GM18505 (cell line): ENCODE measurements around the gene FOXK2.
A peak's percentile ranks its signal among the peaks of the same experiment; 100 is the strongest.

ENCODE experiments used
- ATAC-seq: cut with Tn5 transposase; IDR thresholded peaks from one replicate; pipeline ENCODE4 v1.9.1; 2021; ENCODE audit not compliant: unreplicated experiment
- POLR2A ChIP-seq: IDR thresholded peaks from 4 replicates; pipeline ENCODE4 v1.6.1; 2011; ENCODE audit warnings: borderline replicate concordance; ENCODE audit not compliant: insufficient read depth, insufficient read length; ENCODE audit errors: extremely low read depth

FOXK2 gene

DNA sequence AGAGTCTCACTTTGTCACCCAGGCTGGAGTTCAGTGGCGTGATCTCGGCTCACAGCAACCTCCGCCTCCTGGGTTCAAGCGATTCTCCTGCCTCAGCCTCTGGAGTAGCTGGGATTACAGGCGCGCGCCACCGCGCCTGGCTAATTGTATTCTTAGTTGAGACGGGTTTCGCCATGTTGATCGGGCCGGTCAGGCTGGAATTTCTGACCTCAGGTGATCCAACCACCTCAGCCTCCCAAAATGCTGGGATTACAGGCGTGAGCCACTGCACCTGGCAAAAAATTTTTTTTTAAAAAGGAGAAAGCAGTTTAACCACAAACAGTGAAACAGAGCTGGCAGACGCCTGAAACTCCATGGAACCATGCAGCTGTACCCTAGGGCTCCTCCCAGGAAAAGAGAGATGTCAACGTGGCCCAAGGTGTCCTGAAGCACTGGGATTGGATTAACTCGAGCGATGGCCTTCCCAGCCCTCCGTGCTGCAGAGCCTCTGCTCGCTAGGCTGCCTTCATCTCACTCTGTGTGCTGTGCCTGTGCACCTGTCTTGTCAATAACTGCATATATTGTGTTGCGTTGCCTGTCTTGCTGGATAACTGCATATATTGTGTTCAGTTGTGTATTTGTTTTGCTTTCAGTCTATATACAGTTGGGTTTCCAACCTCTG is 29.6 kb upstream of the FOXK2 start:
- TF ChIP-seq POLR2A, result no peak
- ATAC-seq, result no peak

GRCh38 chr17:82490512-82491195 is 28.9 kb upstream of the FOXK2 start:
- ATAC-seq, result no peak
- TF ChIP-seq POLR2A, result no peak

- no peak for TF ChIP-seq POLR2A
- no peak for ATAC-seq
These were observed 28.4 kb upstream of the FOXK2 start for GRCh38 chr17:82491196-82491530.

DNA sequence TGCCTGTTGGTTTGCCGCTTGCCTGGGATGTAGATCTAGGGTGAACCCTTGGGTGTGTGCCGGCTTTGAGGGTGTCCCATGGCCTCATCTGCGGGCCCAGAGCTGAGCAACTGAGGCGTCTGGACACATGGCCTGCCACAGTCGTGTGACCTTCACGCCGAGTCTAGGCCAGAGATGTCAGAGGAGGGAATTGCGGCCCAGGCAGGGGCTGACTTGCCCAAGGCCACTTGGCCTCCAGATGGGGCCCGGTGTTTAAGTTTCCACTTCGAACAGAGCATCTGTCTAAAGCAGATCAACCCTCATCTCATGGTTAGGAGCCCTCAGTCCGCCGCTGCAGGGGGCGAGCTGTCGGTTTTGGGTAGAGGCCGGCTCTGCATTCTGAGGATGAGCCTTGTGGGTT is 28.0 kb upstream of the FOXK2 start:
- no peak for ATAC-seq
- TF ChIP-seq POLR2A, result no peak

- ATAC-seq, result no peak
- TF ChIP-seq POLR2A, result no peak
These were observed 26.8 kb upstream of the FOXK2 start for GRCh38 chr17:82492643-82493225.

DNA sequence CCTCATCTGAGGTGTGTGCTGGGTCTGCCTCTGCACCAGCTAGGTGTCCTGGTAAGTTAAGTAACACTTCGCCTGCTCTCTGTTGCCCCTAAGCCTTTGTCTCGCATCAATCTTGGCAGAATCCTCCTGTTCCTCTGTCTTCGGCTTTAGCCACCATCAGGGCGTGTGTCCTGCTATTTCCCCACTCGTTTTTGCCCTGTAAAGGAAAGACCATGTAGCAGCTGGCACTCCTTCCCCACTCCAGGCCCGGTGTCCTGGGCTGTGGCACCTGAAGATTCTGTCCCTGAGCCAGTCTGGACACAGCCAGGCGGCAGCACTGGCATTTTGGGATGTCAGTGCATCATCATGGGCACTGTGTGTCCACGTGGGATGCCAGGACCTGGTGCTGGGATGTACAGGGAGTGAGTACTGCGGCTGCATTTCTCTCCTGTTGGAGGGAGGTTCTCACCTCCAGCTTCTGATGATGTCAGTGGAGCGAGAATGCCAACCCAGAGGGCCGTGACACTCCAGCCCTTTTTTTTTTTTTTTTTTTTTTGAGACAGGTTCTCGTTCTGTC is 26.2 kb upstream of the FOXK2 start:
- ATAC-seq, result no peak
- no peak for TF ChIP-seq POLR2A

DNA sequence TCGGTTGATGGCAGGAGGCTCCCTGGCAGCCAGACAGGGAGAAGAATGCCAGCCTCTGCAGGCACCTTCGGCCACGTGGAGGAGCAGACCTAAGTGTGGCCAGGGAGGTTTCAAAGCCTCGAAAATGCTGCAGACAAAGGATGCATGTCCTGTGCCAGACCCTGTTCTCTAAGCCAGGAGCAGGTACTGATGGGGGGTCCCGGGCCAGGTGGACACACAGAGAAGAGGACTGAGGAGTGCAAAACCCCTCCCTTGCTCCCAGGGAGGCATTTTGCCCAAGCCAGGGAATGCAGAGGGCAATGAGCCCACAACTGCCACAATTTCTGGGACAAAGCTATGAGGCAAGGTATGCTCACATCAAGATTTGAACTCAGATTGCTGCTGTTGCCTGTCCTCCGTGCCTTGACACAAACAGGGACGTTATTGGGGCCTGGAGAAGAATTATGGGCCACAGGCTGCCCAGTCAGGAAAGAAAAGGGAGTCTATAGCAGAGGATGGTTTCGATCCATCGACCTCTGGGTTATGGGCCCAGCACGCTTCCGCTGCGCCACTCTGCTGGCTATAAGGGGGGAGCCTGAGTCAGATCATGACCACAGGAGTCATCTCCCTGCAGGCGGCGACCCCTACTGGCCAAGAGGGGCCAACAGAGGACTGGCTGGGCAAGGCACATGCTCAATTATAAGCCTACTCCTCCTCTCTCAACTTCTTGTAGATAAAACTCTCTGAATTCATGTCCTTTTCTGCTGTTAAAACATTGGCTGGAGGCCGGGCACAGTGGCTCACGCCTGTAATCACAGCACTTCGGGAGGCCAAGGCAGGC is 25.1 kb upstream of the FOXK2 start:
- ATAC-seq, result peak; percentile 51
- TF ChIP-seq POLR2A, result no peak

GRCh38 chr17:82495844-82496528 is 23.5 kb upstream of the FOXK2 start:
- no peak for ATAC-seq

DNA sequence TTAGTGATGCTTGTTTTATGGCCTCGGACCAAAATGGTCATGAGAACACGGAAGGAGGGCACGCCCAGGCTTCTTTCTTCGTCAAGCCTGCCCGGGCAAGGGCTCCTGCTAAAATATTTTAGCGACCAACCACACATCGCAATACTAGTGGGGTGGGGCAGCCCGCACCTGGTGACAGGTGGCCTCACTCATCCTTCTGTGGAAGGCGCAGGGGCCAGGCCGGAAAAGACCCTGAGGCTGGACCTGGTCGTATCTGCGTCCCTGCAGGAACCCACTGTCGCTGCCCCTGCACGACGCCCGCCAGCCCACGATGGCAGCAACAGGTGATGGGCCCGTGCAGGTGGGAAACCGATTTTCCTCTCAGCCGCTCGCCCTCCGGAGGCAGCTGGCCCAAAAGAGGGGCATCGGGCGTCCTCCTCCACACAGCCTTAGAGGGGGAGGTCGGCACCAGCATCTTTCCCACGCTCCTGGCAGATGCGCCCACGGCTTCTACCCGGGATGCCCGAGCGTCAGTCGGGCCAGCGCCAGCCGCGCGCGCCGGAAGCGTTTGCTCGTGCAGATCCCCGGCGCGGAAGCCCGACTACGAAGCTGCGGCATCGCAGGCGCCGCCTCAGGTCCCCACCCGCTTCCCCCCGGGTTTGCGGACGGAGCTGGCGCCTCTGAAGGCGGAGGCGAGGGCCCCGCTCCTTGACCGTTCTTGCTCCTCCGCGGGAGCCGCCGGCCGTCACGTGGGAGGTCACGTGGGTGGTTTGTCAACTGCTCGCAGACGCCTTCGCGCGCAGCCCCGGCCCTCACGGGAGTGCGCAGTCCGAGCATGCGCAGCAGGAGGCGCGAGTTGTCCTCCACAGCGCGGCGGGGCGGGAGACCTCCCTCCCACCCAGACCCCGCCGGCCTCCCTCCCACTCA is 22.8 kb upstream of the FOXK2 start:
- peak; percentile 71 for TF ChIP-seq POLR2A
- peak; percentile 59 for ATAC-seq

More at GRCh38 chr17:82495844-82496528, 23.5 kb upstream of the FOXK2 start:
- no peak for TF ChIP-seq POLR2A

- TF ChIP-seq POLR2A, result no peak
- ATAC-seq, result peak; percentile 10
These were observed 21.8 kb upstream of the FOXK2 start for GRCh38 chr17:82497483-82498405.

DNA sequence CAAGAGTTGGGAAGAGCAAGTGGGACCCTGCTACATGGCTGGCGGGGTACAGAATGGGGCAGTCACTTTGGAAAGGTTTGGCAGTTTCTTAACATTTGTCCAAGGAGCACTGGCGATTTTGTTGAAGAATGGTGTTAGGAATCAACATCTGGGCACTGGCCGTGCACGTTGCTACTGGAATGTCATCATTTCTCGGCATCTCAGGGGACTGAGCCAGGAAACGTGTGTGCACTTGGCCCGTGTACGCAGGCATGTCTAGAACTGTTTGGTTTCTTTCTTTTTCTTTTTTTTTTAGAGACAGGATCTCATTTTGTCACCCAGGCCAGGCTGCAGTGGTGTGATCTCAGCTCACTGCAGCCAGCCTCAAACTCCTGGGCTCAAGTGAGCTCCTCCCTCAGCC is 17.3 kb upstream of the FOXK2 start:
- no peak for ATAC-seq
- no peak for TF ChIP-seq POLR2A
